SKM-1 treated with dmso at 0.1 percent for 144 hours (cell line): ENCODE data around the gene NBR1.
"Not testable (repeated sequence)": the region's sequence is repeated elsewhere in the genome, so short reads cannot be mapped to it uniquely, and the experiment has no call there.

Experiments used
- DNase-seq: peaks from one replicate; lab custom pipeline; 2025; ENCODE audit not compliant: unreplicated experiment; lab: John Stamatoyannopoulos, UW

Gene NBR1

DNA sequence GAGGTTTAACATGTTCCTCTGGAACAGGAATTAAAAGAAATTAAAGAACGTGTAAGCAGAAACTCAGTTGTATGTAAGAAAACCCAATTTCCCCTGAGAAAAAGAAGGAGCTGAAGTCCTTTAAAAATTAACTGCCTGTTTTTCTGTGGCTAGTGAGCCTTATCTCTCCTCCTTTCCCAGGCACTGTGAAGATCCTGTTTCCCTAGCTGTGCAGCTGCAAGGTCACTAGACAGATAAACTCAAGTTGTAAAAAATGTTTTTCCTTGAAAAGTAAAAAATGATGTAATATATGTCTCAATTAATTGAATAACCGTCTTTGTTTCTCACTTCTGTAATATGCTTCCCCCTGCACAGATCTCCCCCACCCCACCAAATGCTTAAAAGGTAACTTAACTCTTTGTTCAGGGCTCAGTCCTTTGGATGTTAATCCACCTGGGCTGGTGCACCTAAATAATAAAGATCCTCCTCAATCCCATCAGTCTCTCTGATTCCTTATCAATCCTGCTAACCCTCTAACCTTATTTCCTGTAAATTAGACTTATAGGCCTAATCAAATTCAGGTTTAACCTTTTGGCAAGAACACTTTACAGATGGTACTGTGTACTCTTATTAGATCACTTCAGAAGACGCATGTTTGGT is 17.7 kb upstream of the NBR1 start:
- DNase-seq, result not testable (repeated sequence)

GRCh38 chr17:43155666-43156065 is 15.3 kb upstream of the NBR1 start:
- no peak for DNase-seq

GRCh38 chr17:43159232-43159631 is 11.8 kb upstream of the NBR1 start:
- not testable (repeated sequence) for DNase-seq

DNA sequence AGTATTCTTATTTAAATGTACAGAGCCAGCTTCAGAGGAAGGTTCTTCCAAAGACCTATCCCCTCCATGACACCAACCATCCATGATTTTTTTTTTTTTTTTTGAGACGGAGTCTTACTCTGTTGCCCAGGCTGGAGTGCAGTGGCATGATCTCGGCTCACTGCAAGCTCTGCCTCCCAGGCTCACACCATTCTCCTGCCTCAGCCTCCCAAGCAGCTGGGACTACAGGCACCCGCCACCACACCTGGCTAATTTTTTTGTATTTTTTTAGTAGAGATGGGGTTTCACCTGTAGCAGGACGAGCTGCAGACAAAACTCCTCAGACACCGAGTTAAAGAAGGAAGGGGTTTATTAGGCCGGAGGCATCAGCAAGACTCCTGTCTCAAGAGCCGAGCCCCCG is 11.1 kb upstream of the NBR1 start:
- DNase-seq, result not testable (repeated sequence)

DNA sequence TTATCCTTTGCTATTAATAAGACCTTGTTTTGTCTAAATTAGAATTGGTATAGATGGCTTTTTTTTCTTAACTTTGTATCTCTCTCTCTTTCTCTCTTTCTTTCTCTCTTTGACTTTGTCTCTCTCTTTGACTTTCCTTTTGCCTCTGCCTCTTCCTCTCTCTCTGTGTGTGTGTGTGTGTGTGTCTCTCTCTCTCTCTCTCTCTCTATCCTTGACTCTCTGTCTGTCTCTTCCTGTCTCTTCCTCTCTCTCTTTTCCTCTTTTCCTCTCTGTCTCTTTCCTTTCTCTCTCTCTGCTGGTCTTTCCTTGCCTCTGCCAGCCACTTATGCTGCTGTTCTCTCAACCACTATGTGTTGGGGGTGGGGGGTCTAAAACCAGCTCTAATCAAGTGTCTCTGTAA is 5.0 kb upstream of the NBR1 start:
- DNase-seq, result not testable (repeated sequence)

DNA sequence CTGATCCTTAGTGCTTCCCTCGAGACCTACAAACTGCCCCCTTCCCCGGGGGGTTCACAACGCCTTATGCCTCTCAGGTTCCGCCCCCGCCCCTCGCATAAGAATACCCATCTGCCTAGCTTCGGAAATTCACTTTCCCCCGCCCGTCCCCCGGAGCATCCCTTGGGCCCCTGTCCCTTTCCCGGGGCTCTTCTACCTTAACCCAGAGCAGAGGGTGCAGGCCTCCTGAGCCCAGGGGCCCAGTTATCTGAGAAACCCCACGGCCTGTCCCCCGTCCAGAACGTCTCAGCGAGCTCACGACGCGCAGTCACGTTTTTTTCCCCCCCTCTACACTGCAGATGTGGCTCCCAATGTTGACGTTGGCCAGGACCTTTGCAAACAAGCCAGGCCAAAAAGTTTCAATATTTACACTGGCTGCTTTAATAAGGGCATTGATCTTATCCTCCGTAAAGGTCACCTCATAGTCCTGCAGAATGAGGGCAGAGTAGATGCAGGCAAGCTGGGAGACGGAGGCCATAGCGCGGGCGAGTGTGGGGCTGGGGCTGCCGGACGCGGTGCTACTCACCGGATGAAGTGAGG is 1.4 kb upstream of the NBR1 start:
- DNase-seq, result no peak

GRCh38 chr17:43170140-43170765 is 761 bp upstream of the NBR1 start:
- peak; percentile 98 for DNase-seq

GRCh38 chr17:43171586-43172487 is 823 bp downstream of the NBR1 start:
- peak; percentile 63 for DNase-seq

GRCh38 chr17:43175213-43176118 is 4.5 kb downstream of the NBR1 start:
- DNase-seq, result no peak

DNA sequence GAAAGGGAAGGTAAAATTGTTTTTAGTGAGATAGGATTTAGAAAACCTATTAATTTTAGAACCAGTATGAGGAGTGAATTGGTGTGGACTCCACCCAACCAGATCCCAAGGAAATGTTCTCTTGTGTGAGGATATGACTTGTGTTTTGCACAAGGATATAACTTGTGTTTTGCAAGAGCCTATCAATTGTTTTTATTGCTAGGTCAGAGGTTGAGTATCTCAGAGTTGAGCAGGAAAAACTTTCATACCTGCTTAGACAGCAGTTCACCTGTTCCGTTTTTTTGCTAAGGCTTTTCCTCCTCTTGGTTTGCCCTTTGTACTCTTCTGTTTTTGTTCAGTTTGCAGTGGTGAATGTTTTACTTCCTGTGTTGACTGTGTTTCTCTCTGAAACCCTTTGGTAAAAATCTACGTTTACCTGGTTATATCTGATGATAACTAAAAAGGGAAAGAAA is 5.1 kb downstream of the NBR1 start:
- DNase-seq, result no peak

DNA sequence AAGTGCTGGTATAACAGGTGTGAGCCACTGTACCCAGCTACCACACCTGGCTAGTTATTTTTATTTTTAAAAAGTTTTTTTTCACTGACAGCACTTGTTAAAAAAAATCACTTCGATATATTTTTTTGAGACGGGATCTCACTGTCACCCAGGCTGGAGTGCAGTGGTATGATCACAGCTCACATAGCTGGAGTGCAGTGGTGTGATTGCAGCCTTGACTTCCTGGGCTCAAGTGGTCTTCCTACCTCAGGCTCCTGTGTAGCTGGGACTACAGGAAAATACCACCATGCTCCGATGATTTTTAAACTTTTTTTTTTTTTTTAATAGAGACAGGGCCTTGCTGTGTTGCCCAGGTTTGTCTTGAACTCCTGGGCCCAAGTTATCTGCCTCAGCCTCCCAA is 12.9 kb downstream of the NBR1 start:
- DNase-seq, result no peak

GRCh38 chr17:43186656-43187055 is 15.6 kb downstream of the NBR1 start:
- DNase-seq, result not testable (repeated sequence)

- no peak for DNase-seq
Measured at GRCh38 chr17:43193251-43193650, 22.2 kb downstream of the NBR1 start.

GRCh38 chr17:43199633-43200032 is 28.6 kb downstream of the NBR1 start:
- no peak for DNase-seq

DNA sequence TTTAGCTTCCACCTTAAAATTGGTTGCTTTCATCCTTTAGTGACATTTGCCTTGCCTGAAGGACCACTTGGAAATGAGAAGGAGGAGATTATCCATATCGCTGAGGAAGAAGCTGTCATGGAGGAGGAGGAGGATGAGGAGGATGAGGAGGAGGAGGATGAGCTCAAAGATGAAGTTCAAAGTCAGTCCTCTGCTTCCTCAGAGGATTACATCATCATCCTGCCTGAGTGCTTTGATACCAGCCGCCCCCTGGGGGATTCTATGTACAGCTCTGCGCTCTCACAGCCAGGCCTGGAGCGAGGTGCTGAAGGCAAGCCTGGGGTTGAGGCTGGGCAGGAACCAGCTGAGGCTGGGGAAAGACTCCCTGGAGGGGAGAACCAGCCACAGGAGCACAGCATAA is 29.1 kb downstream of the NBR1 start:
- no peak for DNase-seq

DNA sequence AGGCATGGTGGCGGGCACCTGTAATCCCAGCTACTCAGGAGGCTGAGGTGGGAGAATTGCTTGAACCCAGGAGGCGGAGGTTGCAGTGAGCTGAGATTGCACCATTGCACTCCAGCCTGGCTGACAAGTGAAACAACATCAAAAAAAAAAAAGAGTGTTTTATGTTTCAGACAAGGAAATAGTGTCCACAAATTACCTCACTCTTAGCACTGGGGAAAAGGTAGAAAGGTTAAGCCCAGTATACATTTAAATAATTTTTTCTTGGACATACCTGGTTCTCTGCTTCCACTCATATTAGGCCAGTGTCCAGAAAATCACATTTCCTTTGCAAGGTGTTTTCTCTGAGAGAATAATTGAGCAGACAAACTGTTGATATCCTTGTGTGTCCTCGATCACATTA is 32.0 kb downstream of the NBR1 start:
- not testable (repeated sequence) for DNase-seq

DNA sequence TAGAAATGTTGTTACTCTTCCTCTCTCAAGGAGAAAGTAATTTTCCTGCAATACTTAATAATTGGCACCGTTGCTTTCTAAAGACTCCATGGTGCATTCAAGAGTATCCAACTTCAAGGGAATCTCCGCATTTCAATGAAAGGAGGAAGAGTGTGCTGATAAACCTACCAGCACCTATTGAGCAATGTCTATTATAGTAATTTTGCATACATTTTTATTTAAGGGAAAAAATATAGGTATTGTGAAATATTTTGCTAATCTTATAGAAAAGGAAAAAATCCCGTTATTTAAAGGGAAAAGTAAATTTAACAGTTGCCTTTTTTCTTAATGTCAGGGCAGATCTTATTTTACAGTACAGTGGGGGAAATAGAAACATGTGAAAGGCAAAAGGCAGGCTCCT is 39.6 kb downstream of the NBR1 start:
- no peak for DNase-seq

DNA sequence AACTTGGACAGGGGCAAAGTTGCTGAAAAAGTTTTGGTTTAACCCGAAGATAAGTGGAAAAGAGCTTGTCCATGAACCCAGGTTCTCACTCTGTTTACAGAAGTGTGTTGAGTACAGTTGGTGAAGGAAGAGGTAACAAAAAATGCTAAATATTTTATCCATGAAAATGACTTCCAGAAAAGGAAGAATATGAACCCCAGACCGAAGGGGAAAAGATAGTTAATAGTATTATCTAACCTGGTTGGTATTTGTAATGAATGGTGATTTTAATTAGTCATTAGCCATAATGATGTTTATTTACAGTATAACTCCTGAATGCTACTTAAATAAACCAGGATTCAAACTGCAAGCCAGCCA is 40.1 kb downstream of the NBR1 start:
- DNase-seq, result no peak

- peak; percentile 25 for DNase-seq
Measured at GRCh38 chr17:43211480-43212402, 40.7 kb downstream of the NBR1 start, which contains the start of gene TMEM106A. TMEM106A (plus strand) TSS chr17:43211875; CDS start chr17:43213042, 1,167 bp downstream.
